ELR (cell line): ENCODE data around the gene DBNDD1.
A peak's percentile ranks its signal among the peaks of the same experiment; 100 is the strongest.
"Not testable (repeated sequence)": the region's sequence is repeated elsewhere in the genome, so short reads cannot be mapped to it uniquely, and the experiment has no call there.

ENCODE experiments used
- DNase-seq: peaks from one replicate; pipeline ENCODE4 v3.0.0-alpha.2; 2015; ENCODE audit warnings: low read depth

Gene DBNDD1

DNA sequence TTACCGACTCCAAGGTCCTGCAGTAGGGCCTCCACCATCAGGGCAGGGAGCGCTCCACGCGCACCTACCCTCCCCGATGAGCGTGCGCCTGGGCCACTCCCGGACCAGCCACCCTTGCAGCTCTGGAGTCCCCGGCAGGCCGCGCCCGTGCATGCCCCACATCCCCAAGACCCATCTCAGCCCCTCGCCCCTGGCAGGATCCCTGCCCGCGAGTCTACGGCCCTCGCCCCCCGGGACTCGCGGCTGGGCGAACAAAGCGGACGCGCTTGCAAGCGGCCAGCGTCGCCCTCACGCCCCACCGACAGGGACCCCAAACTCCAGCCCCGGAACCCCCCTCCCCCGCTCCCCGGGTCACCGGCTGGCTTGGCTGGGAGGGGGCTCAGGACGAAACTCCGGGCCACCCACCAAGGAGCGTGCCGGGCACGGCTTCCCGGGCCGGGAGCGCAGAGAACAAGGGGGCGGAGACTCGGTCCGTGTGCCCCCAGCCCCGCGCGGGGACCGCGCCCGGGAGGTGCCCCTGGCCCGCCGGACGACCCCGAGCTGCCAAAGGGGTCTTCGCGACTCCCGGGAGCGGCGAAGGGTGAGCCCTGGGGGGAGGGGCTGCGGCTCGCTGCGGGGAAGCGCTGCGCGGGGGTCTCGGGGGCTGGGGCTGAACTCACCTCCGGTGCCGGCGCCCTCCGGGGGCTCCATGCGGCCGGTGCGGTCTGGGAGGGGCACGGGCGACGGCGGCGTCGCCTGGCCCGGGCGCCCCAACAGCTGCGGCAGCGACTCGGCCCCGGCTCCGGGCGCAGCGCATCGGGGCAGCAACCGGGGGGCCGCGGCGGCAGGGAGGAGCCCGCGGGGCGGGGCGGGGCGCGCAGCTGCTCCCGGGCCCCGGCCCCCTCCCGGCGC is at the start of gene DBNDD1:
TSS of gene DBNDD1 (minus strand) at position 805 of the 891 bp plus-strand sequence. CDS start at position 690, 115 bp downstream.
- DNase-seq, result no peak

DNA sequence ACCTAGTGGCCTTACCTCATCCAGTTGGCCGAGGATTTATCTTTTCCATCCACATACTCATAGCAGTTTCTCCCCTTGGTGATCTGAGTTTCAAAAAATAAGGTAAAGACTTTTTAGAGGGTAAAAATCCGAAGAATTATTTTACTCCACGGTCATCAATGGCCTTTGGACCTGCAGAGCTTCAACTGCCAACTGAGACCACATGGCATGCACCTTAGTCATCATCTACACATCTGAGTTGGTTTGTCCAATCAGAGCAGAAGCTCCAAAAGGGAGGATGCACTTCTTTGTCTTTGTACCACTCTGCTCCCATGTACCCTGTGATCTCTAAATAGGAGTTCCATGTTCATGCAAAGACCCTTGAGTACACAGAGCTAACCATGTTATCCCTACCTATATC is 42.2 kb upstream of the DBNDD1 start:
- peak; percentile 21 for DNase-seq

- DNase-seq, result peak; percentile 90
Observed at GRCh38 chr16:90057738-90058173, 38.5 kb upstream of the DBNDD1 start.

DNA sequence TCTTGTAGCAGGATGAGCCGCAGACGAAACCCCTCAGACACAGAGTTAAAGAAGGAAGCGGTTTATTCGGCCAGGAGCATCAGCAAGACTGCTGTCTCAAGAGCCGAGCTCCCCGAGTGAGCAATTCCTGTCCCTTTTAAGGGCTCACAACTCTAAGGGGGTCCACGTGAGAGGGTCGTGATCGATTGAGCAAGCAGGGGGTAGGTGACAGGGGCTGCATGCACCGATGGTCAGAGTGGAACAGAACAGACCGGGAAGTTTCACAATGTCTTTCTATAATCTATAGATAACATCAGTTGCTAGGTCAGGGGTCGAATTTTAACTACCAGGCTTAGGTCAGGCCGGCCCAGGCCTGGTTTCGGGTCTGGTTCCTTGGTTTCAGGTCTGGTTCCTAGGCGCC is 37.3 kb upstream of the DBNDD1 start:
- DNase-seq, result not testable (repeated sequence)

DNA sequence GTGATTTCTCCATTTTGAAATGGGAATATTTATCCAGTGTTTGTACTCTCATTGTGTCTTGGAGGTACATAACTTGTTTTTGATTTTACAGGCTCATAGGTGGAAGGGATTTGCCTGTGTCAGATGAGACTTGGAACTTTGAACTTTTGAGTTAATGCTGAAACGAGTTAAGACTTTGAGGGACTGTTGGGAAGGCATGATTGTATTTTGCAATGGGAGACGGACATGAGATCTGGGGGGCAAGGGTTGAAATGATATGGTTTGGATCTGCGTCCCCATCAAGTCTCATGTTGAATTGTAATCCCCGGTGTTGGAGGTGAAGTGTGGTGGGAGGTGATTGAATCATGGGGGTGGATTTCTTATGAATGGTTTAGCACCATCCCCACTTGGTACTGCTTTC is 36.1 kb upstream of the DBNDD1 start:
- no peak for DNase-seq

DNA sequence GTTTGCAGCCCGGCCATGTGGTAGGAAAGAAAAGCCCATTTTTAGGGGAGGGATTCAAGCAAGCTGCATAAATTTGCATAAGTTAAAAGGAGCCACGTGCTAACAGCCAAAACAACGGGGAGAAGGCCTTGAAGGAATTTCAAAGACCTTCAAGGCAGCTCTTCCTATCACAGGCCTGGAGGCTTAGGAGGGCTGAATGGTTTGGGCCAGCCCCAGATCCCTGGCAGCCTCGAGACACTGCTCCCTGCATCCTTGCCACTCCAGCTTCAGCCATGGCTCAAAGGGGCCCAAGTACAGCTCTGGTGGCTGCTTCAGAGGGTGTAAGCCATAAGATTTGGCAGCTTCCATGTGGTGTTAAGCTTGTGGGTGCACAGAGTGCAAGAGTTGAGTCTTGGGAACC is 35.3 kb upstream of the DBNDD1 start:
- DNase-seq, result no peak

DNA sequence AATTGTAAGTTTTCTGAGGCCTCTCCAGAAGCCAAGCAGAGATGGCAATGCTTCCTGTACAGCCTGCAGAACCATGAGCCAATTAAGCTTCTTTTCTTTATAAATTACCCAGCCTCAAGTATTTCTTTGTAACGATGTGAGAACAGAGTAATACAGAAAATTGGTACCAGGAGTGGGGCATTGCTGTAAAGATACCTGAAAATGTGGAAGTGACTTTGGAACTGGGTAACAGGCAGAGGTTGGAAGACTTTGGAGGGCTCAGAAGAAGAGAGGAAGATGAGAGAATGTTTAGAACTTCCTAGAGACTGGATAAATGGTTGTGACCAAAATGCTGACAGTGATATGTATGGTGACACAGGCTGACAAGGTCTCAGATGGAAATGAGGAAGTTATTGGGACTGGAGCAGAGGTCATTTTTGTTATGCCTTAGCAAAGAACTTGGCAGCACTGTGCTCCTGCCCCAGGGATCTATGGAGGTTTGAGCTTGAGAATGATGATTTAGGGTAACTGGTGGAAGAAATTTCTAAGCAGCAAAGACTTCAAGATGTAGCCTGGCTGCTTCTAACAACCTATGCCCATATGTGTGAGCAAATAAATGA is 34.7 kb upstream of the DBNDD1 start:
- DNase-seq, result no peak

GRCh38 chr16:90050969-90051368 is 31.7 kb upstream of the DBNDD1 start:
- no peak for DNase-seq

- no peak for DNase-seq
Observed at GRCh38 chr16:90048737-90049330, 29.6 kb upstream of the DBNDD1 start.

DNA sequence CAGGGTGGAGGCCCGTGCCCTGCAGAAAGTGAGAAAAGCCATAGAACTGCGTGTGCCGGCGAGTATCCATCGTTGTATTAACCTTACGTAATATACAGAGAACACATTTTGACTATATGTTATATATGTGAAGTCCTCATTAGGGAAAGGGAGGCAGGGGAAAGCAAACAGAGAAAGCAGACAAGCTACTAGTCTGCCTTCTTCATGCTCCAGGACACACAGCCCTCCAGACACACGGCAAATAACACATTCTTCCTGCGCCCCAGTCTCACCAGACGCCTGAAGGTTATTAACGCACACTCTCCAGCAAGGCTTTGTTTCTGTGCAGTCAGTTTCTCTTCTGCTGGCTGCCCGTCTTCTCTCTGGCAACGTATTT is 29.1 kb upstream of the DBNDD1 start:
- peak; percentile 13 for DNase-seq

DNA sequence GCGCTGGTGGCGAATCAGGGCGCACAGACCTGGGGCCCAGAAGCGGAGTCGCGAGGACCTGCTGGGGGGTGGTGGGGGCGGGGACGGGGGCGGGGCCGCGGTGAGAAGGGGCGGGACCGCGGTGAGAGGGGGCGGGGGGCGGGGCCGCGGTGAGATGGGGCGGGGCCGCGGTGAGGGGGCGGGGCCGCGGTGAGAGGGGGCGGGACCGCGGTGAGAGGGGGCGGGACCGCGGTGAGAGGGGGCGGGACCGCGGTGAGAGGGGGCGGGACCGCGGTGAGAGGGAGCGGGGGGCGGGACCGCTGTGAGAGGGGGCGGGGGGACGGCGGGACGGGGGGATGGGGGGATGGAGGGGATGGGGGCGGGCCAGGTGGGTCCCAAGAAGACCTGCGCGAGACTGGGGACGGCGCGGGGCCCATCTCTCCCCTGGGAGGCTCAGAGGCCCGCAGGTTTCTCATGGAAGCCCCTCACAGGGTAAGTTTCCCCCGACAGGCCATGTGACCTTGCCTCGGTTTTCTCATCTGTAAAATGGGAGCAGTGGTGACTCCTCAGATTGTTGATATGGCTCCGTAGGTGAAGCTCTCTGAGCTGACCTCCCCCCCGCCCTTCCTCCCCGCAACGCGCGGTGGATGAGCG is 28.6 kb upstream of the DBNDD1 start:
- no peak for DNase-seq

- DNase-seq, result peak; percentile 74
Observed at GRCh38 chr16:90046971-90047713, 27.9 kb upstream of the DBNDD1 start.

- no peak for DNase-seq
Observed at GRCh38 chr16:90046122-90046970, 27.1 kb upstream of the DBNDD1 start.

DNA sequence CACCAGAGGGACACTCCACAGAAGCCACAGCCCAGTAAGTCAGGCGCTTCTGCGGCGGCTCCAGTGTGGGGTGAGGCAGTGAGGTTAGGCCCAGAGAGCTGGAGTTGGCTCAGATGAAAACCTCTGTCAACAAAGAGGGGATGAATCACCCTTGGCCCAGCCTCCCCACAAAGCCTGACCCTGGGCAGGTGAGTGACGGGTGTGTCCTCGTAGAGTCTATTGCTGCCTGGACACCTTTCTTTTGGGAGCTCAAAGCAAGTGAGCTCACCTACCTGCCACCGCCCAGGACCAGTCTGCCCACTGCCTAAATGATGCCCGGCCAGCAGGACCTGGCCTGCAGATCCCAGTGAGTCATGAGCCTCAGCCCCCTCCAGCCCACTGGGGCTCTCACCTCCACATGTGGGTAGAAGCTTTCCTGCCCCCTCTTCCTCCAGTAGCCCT is 24.9 kb upstream of the DBNDD1 start:
- no peak for DNase-seq

DNA sequence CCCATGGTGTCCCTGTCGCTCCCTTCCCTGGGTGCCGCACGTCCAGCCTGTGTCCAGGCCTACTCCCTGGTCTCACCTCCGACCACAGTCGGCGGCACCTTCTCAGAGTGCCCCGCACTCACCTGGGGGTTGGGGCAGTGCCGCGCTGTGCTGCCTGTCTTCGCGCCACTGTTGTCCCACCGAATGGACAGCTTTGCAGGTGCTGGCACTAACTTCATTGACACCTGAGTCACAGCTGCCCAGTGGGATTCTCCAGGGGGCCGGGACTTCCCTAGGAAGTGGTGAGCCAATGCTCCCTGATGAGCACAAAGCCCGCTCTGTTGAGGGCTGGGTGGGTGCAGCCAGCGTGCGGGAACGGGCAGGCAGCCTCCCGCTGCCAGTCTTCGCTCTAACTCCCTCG is 24.3 kb upstream of the DBNDD1 start:
- DNase-seq, result no peak

DNA sequence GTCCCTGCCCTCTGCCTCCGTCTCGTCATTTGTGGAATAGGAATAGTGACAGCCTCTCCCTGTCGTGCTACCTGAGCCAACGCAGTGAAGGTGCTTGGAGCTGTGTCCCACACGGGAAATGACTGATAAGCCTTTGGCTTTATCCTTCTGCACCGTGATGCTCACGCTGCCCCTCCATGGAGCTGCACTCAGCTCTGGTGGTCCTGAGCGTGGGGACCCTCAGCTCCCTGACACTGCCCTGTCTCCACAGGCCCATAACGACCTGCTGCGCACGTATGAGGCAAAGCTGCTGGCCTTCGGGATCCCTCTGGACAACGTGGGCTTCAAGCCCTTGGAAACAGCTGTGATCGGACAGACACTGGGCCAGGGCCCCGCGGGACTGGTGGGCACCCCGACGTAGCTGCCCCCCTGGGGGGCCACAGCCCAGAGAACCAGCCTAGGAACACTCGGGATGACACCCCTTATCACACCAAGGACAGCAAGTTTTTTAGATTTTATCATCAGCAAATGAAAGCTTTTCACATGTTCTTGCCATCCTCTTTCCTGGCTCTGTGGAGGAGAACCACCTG is 23.8 kb upstream of the DBNDD1 start:
- no peak for DNase-seq

- no peak for DNase-seq
Observed at GRCh38 chr16:90041896-90042473, 22.7 kb upstream of the DBNDD1 start.

GRCh38 chr16:90040152-90041023 is 21.1 kb upstream of the DBNDD1 start:
- DNase-seq, result no peak

- no peak for DNase-seq
Observed at GRCh38 chr16:90037276-90037675, 18.0 kb upstream of the DBNDD1 start.
